Measurements from ENCODE around the gene OR52W1.

OR52W1 gene

GRCh38 chr11:6197466-6198200 lies 1.4 kb upstream of the OR52W1 start:
- no peaks in the 10 kb centered on the region for H3K36me3 ChIP-seq (ENCODE audit: low read depth)
- DNase-seq (ENCODE audit: low spot score) (no peak), ATAC-seq (ENCODE audit: low read depth) (no peak)
- no peaks in the 10 kb centered on the region for H3K27me3 ChIP-seq (ENCODE audit: insufficient read depth, poor library complexity, severe bottlenecking)
- no peak overlapping the region for H3K4me3 ChIP-seq (ENCODE audit: severe bottlenecking)
- TF ChIP-seq CTCF (IDR thresholded peaks at IDR 0.05; ENCODE audit: poor library complexity, severe bottlenecking): no peak
- H3K9me3 ChIP-seq (ENCODE audit: severe bottlenecking): no peaks in the 10 kb centered on the region
- H3K27ac ChIP-seq (ENCODE audit: poor library complexity, severe bottlenecking): no peak overlapping the region
- H3K4me1 ChIP-seq (ENCODE audit: insufficient read depth, poor library complexity, severe bottlenecking): no peaks in the 10 kb centered on the region

DNA sequence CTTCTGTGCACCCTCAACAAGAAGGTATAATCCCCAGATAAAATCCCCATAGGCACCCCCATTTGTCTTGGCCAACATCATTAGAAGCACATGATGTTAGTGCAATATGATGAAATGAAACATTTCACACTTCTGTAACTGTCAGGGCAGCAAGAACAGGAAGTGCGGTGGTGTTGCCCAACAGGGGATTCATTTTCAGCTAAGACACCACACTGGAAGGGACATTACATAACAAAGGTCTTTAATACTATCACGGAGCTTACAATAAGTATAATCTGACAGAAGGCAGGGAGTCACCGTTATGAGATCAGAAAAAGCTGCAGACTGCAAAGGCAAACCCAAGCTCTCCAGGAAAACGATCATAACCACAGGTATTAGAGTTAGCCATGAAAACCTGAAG lies 2.0 kb downstream of the OR52W1 start:
- Histone ChIP-seq H3K4me1 (ENCODE audit: insufficient read depth, poor library complexity, severe bottlenecking) (no peaks in the 10 kb centered on the region), H3K27me3 (ENCODE audit: insufficient read depth, poor library complexity, severe bottlenecking) (no peaks in the 10 kb centered on the region), H3K4me3 (ENCODE audit: severe bottlenecking) (no peak overlapping the region), H3K36me3 (ENCODE audit: low read depth) (0 out of 2 replicates have a peak, but pooled peaks cover 3% of the 10 kb centered on the region), H3K27ac (ENCODE audit: poor library complexity, severe bottlenecking) (no peak overlapping the region), H3K9me3 (ENCODE audit: severe bottlenecking) (no peaks in the 10 kb centered on the region)
- DNase-seq (ENCODE audit: low spot score) (no peak), ATAC-seq (ENCODE audit: low read depth) (no peak)
- TF ChIP-seq CTCF (IDR thresholded peaks at IDR 0.05; ENCODE audit: poor library complexity, severe bottlenecking): no peak

DNA sequence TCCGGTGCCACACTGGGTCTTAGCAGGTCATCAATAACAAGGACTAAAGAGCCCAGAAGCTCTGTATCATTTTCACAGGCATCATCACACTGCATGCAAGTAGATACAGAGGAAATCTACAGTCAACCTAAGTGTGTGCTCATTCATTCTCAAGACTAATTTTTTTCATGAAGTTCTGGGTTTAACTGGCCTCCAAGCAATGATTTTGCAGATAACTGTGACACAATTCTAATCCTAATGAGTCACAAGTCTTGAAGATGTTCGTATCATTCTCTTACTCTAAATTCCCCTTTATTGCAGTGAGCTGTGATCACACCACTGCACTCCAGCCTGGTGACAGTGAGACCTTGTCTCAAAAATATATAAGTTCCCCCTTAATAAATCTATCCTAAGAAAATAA lies 2.5 kb downstream of the OR52W1 start:
- DNase-seq (ENCODE audit: low spot score) (no peak), ATAC-seq (ENCODE audit: low read depth) (no peak)
- H3K4me3 ChIP-seq (ENCODE audit: severe bottlenecking): no peak overlapping the region
- H3K9me3 ChIP-seq (ENCODE audit: severe bottlenecking): no peaks in the 10 kb centered on the region
- TF ChIP-seq CTCF (IDR thresholded peaks at IDR 0.05; ENCODE audit: poor library complexity, severe bottlenecking): no peak
- no peaks in the 10 kb centered on the region for H3K27me3 ChIP-seq (ENCODE audit: insufficient read depth, poor library complexity, severe bottlenecking)
- 0 out of 2 replicates have a peak, but pooled peaks cover 3% of the 10 kb centered on the region for H3K36me3 ChIP-seq (ENCODE audit: low read depth)
- no peak overlapping the region for H3K27ac ChIP-seq (ENCODE audit: poor library complexity, severe bottlenecking)
- H3K4me1 ChIP-seq (ENCODE audit: insufficient read depth, poor library complexity, severe bottlenecking): no peaks in the 10 kb centered on the region

DNA sequence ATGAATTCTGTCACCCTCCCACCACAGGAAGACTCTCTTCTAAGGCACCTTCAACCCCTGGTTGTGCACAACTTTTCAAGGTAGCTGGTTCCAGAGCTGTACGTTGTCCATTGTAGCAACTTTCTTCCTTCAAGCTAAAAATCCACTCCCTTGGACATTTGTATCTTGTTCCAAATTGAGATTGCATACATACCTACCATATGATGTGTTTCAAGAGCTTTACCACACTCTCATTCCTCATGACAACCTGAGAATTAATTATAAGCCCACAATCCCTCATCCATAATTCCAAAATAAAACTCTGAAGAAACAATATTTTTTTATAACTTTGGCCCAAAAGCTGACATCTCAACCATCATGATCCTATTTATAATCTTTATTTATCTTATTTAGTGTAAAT lies 3.0 kb downstream of the OR52W1 start:
- no peak for DNase-seq (ENCODE audit: low spot score)
- no peak overlapping the region for H3K27ac ChIP-seq (ENCODE audit: poor library complexity, severe bottlenecking)

More for the DNA sequence above, 3.0 kb downstream of the OR52W1 start:
- no peak overlapping the region for H3K4me3 ChIP-seq (ENCODE audit: severe bottlenecking)
- no peaks in the 10 kb centered on the region for H3K9me3 ChIP-seq (ENCODE audit: severe bottlenecking)
- H3K36me3 ChIP-seq (ENCODE audit: low read depth): 0 out of 2 replicates have a peak, but pooled peaks cover 3% of the 10 kb centered on the region
- H3K4me1 ChIP-seq (ENCODE audit: insufficient read depth, poor library complexity, severe bottlenecking): no peaks in the 10 kb centered on the region
- ATAC-seq (ENCODE audit: low read depth): no peak
- H3K27me3 ChIP-seq (ENCODE audit: insufficient read depth, poor library complexity, severe bottlenecking): no peaks in the 10 kb centered on the region
- no peak for TF ChIP-seq CTCF (IDR thresholded peaks at IDR 0.05; ENCODE audit: poor library complexity, severe bottlenecking)
